H9 (cell line): ENCODE measurements around the gene MTA2. TPM values are rescaled to one million over a fixed set of nuclear protein-coding genes. Genes with fewer than 3 reads are reported as not detected.
A peak's percentile ranks its signal among the peaks of the same experiment; 100 is the strongest.
"Not testable (repeated sequence)": the region's sequence is repeated elsewhere in the genome, so short reads cannot be mapped to it uniquely, and the experiment has no call there.

Experiments used
- DNase-seq: peaks from one replicate; pipeline ENCODE4 v3.0.0-alpha.2; 2017
- H2AFZ ChIP-seq: one replicate; pipeline ENCODE4 v1.6.1; 2013; ENCODE audit warnings: mild to moderate bottlenecking, low read length, control low read depth, moderate library complexity
- H2AK5ac ChIP-seq: 2 replicates; pipeline ENCODE4 v1.6.1; 2013; ENCODE audit warnings: low read length, control low read depth, mixed read lengths; ENCODE audit not compliant: insufficient read length
- H2BK120ac ChIP-seq: one replicate; pipeline ENCODE4 v1.6.1; 2013; ENCODE audit warnings: low read depth, mild to moderate bottlenecking, low read length, control low read depth, inconsistent platforms; ENCODE audit not compliant: poor library complexity, severe bottlenecking
- H2BK12ac ChIP-seq: 2 replicates; pipeline ENCODE4 v1.6.1; 2013; ENCODE audit warnings: low read length, control low read depth, mixed read lengths, low read depth; ENCODE audit not compliant: insufficient read length
- H2BK15ac ChIP-seq: 2 replicates; pipeline ENCODE4 v1.6.1; 2013; ENCODE audit warnings: low read depth, low read length, control low read depth
- H2BK20ac ChIP-seq: one replicate; pipeline ENCODE4 v1.6.1; 2013; ENCODE audit warnings: low read depth, mild to moderate bottlenecking, low read length, control low read depth, inconsistent platforms; ENCODE audit not compliant: poor library complexity, severe bottlenecking
- H2BK5ac ChIP-seq: 2 replicates; pipeline ENCODE4 v1.6.1; 2013; ENCODE audit warnings: low read length, control low read depth, mixed read lengths; ENCODE audit not compliant: insufficient read length
- H3K14ac ChIP-seq: 2 replicates; pipeline ENCODE4 v1.6.1; 2013; ENCODE audit warnings: low read length, control low read depth; ENCODE audit not compliant: insufficient read depth
- H3K18ac ChIP-seq: 2 replicates; pipeline ENCODE4 v1.6.1; 2013; ENCODE audit warnings: low read depth, mild to moderate bottlenecking, mixed read lengths, low read length, control low read depth; ENCODE audit not compliant: insufficient read length
- H3K23ac ChIP-seq: 2 replicates; pipeline ENCODE4 v1.6.1; 2013; ENCODE audit warnings: low read length, control low read depth, mixed read lengths, low read depth; ENCODE audit not compliant: insufficient read length
- H3K23me2 ChIP-seq: 2 replicates; pipeline ENCODE4 v1.6.1; 2013; ENCODE audit warnings: low read depth, mild to moderate bottlenecking, mixed read lengths, low read length, control low read depth; ENCODE audit not compliant: insufficient read length, poor library complexity, severe bottlenecking
- H3K27ac ChIP-seq: 2 replicates; pipeline ENCODE4 v1.5.1; 2013; ENCODE audit warnings: low read length, control low read depth, mixed read lengths, low read depth; ENCODE audit not compliant: insufficient read length
- H3K27me3 ChIP-seq: 2 replicates; pipeline ENCODE4 v1.6.1; 2013; ENCODE audit warnings: low read length, control low read depth, inconsistent platforms; ENCODE audit not compliant: insufficient read depth
- H3K4ac ChIP-seq: 2 replicates; pipeline ENCODE4 v1.6.1; 2013; ENCODE audit warnings: low read depth, mild to moderate bottlenecking, control low read depth, inconsistent platforms, low read length, moderate library complexity
- H3K4me1 ChIP-seq: 2 replicates; pipeline ENCODE4 v1.6.1; 2013; ENCODE audit warnings: low read length, control low read depth, inconsistent platforms; ENCODE audit not compliant: insufficient read depth
- H3K4me2 ChIP-seq: 2 replicates; pipeline ENCODE4 v1.6.1; 2013; ENCODE audit warnings: low read length, control low read depth, mixed read lengths; ENCODE audit not compliant: insufficient read length, insufficient read depth
- H3K56ac ChIP-seq: 2 replicates; pipeline ENCODE4 v1.6.1; 2013; ENCODE audit warnings: low read depth, mild to moderate bottlenecking, mixed read lengths, low read length, control low read depth; ENCODE audit not compliant: insufficient read length
- H3K79me1 ChIP-seq: 2 replicates; pipeline ENCODE4 v1.6.1; 2013; ENCODE audit warnings: low read depth, mild to moderate bottlenecking, moderate library complexity, low read length, control low read depth, inconsistent platforms; ENCODE audit not compliant: insufficient read depth, poor library complexity, severe bottlenecking
- H3K79me2 ChIP-seq: 2 replicates; pipeline ENCODE4 v1.6.1; 2013; ENCODE audit warnings: low read length, control low read depth, inconsistent platforms; ENCODE audit not compliant: insufficient read depth
- H3K9ac ChIP-seq: 2 replicates; pipeline ENCODE4 v1.6.1; 2013; ENCODE audit warnings: low read length, control low read depth, mixed read lengths; ENCODE audit not compliant: insufficient read length; ENCODE audit errors: extremely low read depth
- H3K9me3 ChIP-seq: one replicate; pipeline ENCODE4 v1.6.1; 2013; ENCODE audit warnings: low read depth, low read length, inconsistent platforms; ENCODE audit not compliant: control insufficient read depth
- H3T11ph ChIP-seq: one replicate; pipeline ENCODE4 v1.6.1; 2013; ENCODE audit warnings: mild to moderate bottlenecking, low read length, control low read depth, inconsistent platforms
- H4K20me1 ChIP-seq: one replicate; pipeline ENCODE4 v1.6.1; 2013; ENCODE audit not compliant: control insufficient read depth, insufficient read length, insufficient read depth
- H4K5ac ChIP-seq: 2 replicates; pipeline ENCODE4 v1.6.1; 2013; ENCODE audit warnings: low read depth, mild to moderate bottlenecking, mixed read lengths, low read length, control low read depth; ENCODE audit not compliant: insufficient read length
- H4K8ac ChIP-seq: replicated peaks from 2 replicates; pipeline ENCODE4 v1.6.1; 2013; ENCODE audit warnings: low read length, control low read depth, mixed read lengths, low read depth; ENCODE audit not compliant: insufficient read length
- H4K91ac ChIP-seq: 2 replicates; pipeline ENCODE4 v1.6.1; 2013; ENCODE audit warnings: low read depth, mild to moderate bottlenecking, moderate library complexity, mixed read lengths, low read length, control low read depth; ENCODE audit not compliant: insufficient read length
- H3K27ac Mint-ChIP-seq, 3 experiments: 2 replicates in 2 of 3; 3 replicates in 1 of 3; pipeline ENCODE4 v1.8.0; 2020 to 2021; ENCODE audit warnings: mixed read lengths in 3 of 3, mild to moderate bottlenecking in 1 of 3, moderate library complexity in 1 of 3
- H3K27me3 Mint-ChIP-seq: 2 replicates; pipeline ENCODE4 v1.8.0; 2021; ENCODE audit warnings: low read depth, mild to moderate bottlenecking, moderate library complexity, mixed read lengths
- H3K36me3 Mint-ChIP-seq, 3 experiments: 2 replicates in 2 of 3; 3 replicates in 1 of 3; pipeline ENCODE4 v1.8.0; 2020 to 2021; ENCODE audit warnings: low read depth in 3 of 3, mixed read lengths in 3 of 3; ENCODE audit not compliant: insufficient read depth in 1 of 3
- H3K4me1 Mint-ChIP-seq, 2 experiments: 2 replicates each; pipeline ENCODE4 v1.8.0; 2020; ENCODE audit warnings: mixed read lengths in 2 of 2
- H3K4me3 Mint-ChIP-seq, 2 experiments: 2 replicates in 1 of 2; 3 replicates in 1 of 2; pipeline ENCODE4 v1.8.0; 2020 to 2021; ENCODE audit warnings: mild to moderate bottlenecking in 2 of 2, mixed read lengths in 2 of 2, moderate library complexity in 1 of 2
- H3K9me3 Mint-ChIP-seq, 2 experiments: 2 replicates in 1 of 2; 3 replicates in 1 of 2; pipeline ENCODE4 v1.8.0; 2020; ENCODE audit warnings: mild to moderate bottlenecking in 2 of 2, mixed read lengths in 2 of 2, moderate library complexity in 1 of 2
- WGBS: extraction: QIAGEN DNeasy Blood & Tissue Kit; methylation state at CpG from one replicate; pipeline ENCODE4 v1.1.7; 2013; ENCODE audit warnings: missing lambda C conversion rate, low lambda C conversion rate, mixed read lengths; ENCODE audit not compliant: insufficient read length; ENCODE audit errors: extremely low coverage; 5-methylcytosine and 5-hydroxymethylcytosine counted together
- total RNA-seq: library from RNA; stranded (reverse); gene quantifications from 2 replicates; pipeline ENCODE4 v1.2.1, GENCODE V29; 2021
- TF ChIP-seq, protein P1 (sequence below): fragments of 200-600 bp; sonication (generic); conservative IDR thresholded peaks from 3 replicates; pipeline ENCODE4 v1.8.0; 2021; ENCODE audit warnings: antibody characterized with exemption, mild to moderate bottlenecking

MTA2 gene
- total RNA-seq, 1 experiment from 2014 or later: 143 TPM

DNA sequence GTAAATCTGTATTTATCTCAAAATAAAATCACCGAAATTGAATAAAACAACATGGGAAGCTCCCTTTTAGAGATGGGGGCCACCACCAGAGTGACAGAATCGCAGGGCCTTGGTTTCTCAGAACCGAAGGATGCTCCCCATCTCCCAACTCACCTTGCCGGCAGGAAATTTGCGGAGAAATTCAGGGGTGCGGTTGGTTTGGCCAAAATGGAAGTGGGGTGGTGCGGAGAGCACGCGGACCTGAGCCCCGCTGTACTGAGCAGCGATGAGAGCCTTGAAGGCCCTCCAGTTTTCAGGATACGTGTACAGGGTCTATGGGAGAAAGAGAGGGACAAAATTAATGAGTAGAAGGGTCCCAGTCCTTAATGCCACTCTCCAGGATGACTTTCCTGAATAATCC, 29.2 kb downstream of the MTA2 start:
- Histone ChIP-seq H3T11ph (no peak overlapping the region), H4K91ac (no peak overlapping the region), H2AK5ac (no peak overlapping the region), H3K27me3 (no peaks in the 10 kb centered on the region), H4K5ac (no peak overlapping the region), H3K4ac (no peak overlapping the region), H3K79me1 (peaks cover 8% of the 10 kb centered on the region), H3K27ac (no peak overlapping the region), H3K56ac (no peak overlapping the region), H3K4me2 (peak overlapping the region; percentile 88), H2BK5ac (no peak overlapping the region), H2BK20ac (no peak overlapping the region), H4K20me1 (no peaks in the 10 kb centered on the region), H3K23me2 (peaks cover 13% of the 10 kb centered on the region), H2AFZ (no peak overlapping the region), H4K8ac (no peak overlapping the region), H3K9ac (peak overlapping the region; percentile 92), H2BK15ac (no peak overlapping the region), H3K79me2 (peaks cover 12% of the 10 kb centered on the region; the same call in 1 of the 2 replicates), H3K18ac (no peak overlapping the region), H3K23ac (no peak overlapping the region), H2BK120ac (no peak overlapping the region), H2BK12ac (no peak overlapping the region), H3K4me1 (no peaks in the 10 kb centered on the region), H3K14ac (no peak overlapping the region), H3K9me3 (no peaks in the 10 kb centered on the region)
- Mint-ChIP-seq H3K27ac (peak overlapping the region; percentile 95 to 99 (median 99); a peak in 6 of 7 replicates), H3K36me3 (peaks cover 51 to 79% (median 74%) of the 10 kb centered on the region in 3 experiments), H3K4me1 (peaks cover 38 to 39% of the 10 kb centered on the region in 2 experiments), H3K9me3 (no peaks in the 10 kb centered on the region), H3K4me3 (peak overlapping the region; percentile 99 to 100), H3K27me3 (no peaks in the 10 kb centered on the region)
- no peak for DNase-seq
- TF ChIP-seq, protein P1, sequence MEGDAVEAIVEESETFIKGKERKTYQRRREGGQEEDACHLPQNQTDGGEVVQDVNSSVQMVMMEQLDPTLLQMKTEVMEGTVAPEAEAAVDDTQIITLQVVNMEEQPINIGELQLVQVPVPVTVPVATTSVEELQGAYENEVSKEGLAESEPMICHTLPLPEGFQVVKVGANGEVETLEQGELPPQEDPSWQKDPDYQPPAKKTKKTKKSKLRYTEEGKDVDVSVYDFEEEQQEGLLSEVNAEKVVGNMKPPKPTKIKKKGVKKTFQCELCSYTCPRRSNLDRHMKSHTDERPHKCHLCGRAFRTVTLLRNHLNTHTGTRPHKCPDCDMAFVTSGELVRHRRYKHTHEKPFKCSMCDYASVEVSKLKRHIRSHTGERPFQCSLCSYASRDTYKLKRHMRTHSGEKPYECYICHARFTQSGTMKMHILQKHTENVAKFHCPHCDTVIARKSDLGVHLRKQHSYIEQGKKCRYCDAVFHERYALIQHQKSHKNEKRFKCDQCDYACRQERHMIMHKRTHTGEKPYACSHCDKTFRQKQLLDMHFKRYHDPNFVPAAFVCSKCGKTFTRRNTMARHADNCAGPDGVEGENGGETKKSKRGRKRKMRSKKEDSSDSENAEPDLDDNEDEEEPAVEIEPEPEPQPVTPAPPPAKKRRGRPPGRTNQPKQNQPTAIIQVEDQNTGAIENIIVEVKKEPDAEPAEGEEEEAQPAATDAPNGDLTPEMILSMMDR: no peak
- no CpG with 5 or more reads among the region's 12 CpGs for WGBS

DNA sequence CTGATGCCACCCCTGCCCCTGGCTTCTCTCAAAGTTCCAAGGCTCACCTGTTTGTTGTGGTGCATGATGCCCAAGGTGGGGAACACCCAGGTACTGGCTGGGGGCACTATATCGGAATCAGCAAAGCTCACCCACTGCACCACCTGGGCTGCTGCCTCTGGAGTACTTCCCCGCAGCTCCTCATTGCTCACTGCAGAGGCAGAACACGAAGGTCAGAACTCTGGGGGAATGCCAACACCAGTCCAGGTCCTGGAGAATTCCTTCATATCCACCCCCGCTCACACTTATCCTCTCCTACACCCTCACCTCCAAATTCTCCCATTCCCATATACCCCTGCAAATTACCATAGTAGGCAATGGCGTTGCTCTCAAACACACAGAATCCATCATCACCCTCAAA, 30.2 kb downstream of the MTA2 start:
- not testable (repeated sequence) for H3K18ac ChIP-seq, H3K79me1 ChIP-seq, H3K4me2 ChIP-seq, H3T11ph ChIP-seq, H2BK5ac ChIP-seq, H3K4ac ChIP-seq, H3K9ac ChIP-seq, H3K27me3 ChIP-seq, H4K8ac ChIP-seq, H4K5ac ChIP-seq, H4K20me1 ChIP-seq, H3K27ac ChIP-seq, H2BK20ac ChIP-seq, H3K9me3 Mint-ChIP-seq, H2AFZ ChIP-seq, H3K9me3 ChIP-seq, H3K14ac ChIP-seq, H2BK15ac ChIP-seq, H2AK5ac ChIP-seq, H3K27me3 Mint-ChIP-seq, H3K56ac ChIP-seq, DNase-seq, H3K23ac ChIP-seq, H3K4me1 ChIP-seq, H4K91ac ChIP-seq, H2BK12ac ChIP-seq, H2BK120ac ChIP-seq
- H3K36me3 Mint-ChIP-seq: peaks cover 59 to 79% (median 74%) of the 10 kb centered on the region in 3 experiments
- H3K4me3 Mint-ChIP-seq: peak overlapping the region; percentile 99 to 100
- peaks cover 39 to 44% of the 10 kb centered on the region in 2 experiments for H3K4me1 Mint-ChIP-seq
- Histone ChIP-seq H3K23me2 (peaks cover 13% of the 10 kb centered on the region), H3K79me2 (peaks cover 12% of the 10 kb centered on the region; the same call in 1 of the 2 replicates)
- peak overlapping the region; percentile 68 to 85 (median 78); a peak in 6 of 7 replicates for H3K27ac Mint-ChIP-seq
- WGBS: no CpG with 5 or more reads among the region's 5 CpGs
